Lower leg skin (tissue), 4 donors: ENCODE results near the gene STARD3. TPM values are rescaled to one million over a fixed set of nuclear protein-coding genes. Genes with fewer than 3 reads are reported as not detected.

Source experiments
- DNase-seq, 2 donors: peaks; one replicate each; pipeline ENCODE4 v3.0.0-alpha.2; 2019; ENCODE audit warnings: low spot score in 2 of 2
- H3K4me3 ChIP-seq: fragments of 200-600 bp; sonication (generic); 2 replicates; pipeline ENCODE4 v1.5.1; 2017; ENCODE audit warnings: mild to moderate bottlenecking, low read depth; ENCODE audit not compliant: poor library complexity, severe bottlenecking
- CTCF ChIP-seq, 3 donors: fragments of 450-650 bp; IDR thresholded peaks; one replicate each; pipeline ENCODE4 v1.5.1; 2016; ENCODE audit warnings: antibody characterized with exemption in 3 of 3, mild to moderate bottlenecking in 3 of 3, moderate library complexity in 2 of 3
- POLR2A ChIP-seq, 2 donors: fragments of 450-650 bp; IDR thresholded peaks; one replicate each; pipeline ENCODE4 v1.6.1; 2016 to 2017; ENCODE audit warnings: antibody characterized with exemption in 2 of 2, mild to moderate bottlenecking in 1 of 2, moderate library complexity in 1 of 2
- WGBS, 2 donors: methylation state at CpG; one replicate each; pipeline ENCODE4 v1.1.5; 2018; 5-methylcytosine and 5-hydroxymethylcytosine counted together
- intact Hi-C: fragments of 100-400 bp; cut with DNase I; formaldehyde crosslinking; loops from one replicate; pipeline ENCODE4 v1.15.0; 2023; ENCODE audit warnings: low total_unique reads
- total RNA-seq, 4 donors: library from RNA; depleted of rRNA; stranded (reverse); fragments of >200 nt; gene quantifications; one replicate each; pipeline ENCODE4 v1.1.0, GENCODE V29; 2016

STARD3 gene
- total RNA-seq, 4 donors from 2014 or later: 47.7 to 99.7 (median 65.7) TPM

- DNase-seq: no peak
- 71 to 79% methylated on average over 8 of the region's 8 CpGs for WGBS, 2 donors
- intact Hi-C loops: no loop called here
- no peak overlapping the region for H3K4me3 ChIP-seq
- TF ChIP-seq CTCF (IDR thresholded peaks at IDR 0.05) (no peak), POLR2A (IDR thresholded peaks at IDR 0.05) (no peak)
Observed at GRCh38 chr17:39661744-39662541, 25.0 kb downstream of the STARD3 start.

GRCh38 chr17:39662551-39663339, 25.8 kb downstream of the STARD3 start:
- intact Hi-C loops: no loop called here
- TF ChIP-seq POLR2A (IDR thresholded peaks at IDR 0.05) (no peak), CTCF (IDR thresholded peaks at IDR 0.05) (no peak)
- 71 to 74% methylated on average over 15 to 21 of the region's 22 CpGs for WGBS, 2 donors

GRCh38 chr17:39663340-39663687, 26.4 kb downstream of the STARD3 start:
- DNase-seq: no peak
- TF ChIP-seq CTCF (IDR thresholded peaks at IDR 0.05) (no peak), POLR2A (IDR thresholded peaks at IDR 0.05) (no peak)
- intact Hi-C loops: no loop called here
- 63 to 65% methylated on average over 4 of the region's 4 CpGs for WGBS, 2 donors
- no peak overlapping the region for H3K4me3 ChIP-seq

More at GRCh38 chr17:39662551-39663339, 25.8 kb downstream of the STARD3 start:
- DNase-seq: no peak
- no peak overlapping the region for H3K4me3 ChIP-seq

- 33 to 41% methylated on average over 16 to 17 of the region's 17 CpGs for WGBS, 2 donors
- intact Hi-C loops: no loop called here
- no peak overlapping the region for H3K4me3 ChIP-seq
- no peak for DNase-seq
- TF ChIP-seq CTCF (IDR thresholded peaks at IDR 0.05): no peak
- no peak for TF ChIP-seq POLR2A (IDR thresholded peaks at IDR 0.05)
Observed at GRCh38 chr17:39663688-39664580, 27.0 kb downstream of the STARD3 start.
